Fibroblast of mammary gland (primary cell): ENCODE results near the gene F11R.
A peak's percentile ranks its signal among the peaks of the same experiment; 100 is the strongest.

ENCODE experiments used
- DNase-seq: peaks from one replicate; pipeline ENCODE4 v3.0.0-alpha.2; 2010; ENCODE audit warnings: low read depth
- H3K4me3 ChIP-seq: 2 replicates; pipeline ENCODE4 v1.5.1; 2011; ENCODE audit warnings: low read depth, mild to moderate bottlenecking, low read length, moderate library complexity; ENCODE audit not compliant: control insufficient read depth
- TF ChIP-seq, protein P1 (sequence below): conservative IDR thresholded peaks from 2 replicates; pipeline ENCODE4 v1.5.1; 2011; ENCODE audit warnings: low read depth, low read length, inconsistent platforms; ENCODE audit not compliant: control insufficient read depth, insufficient read depth

Gene F11R

GRCh38 chr1:161061419-161061818 is 40.5 kb upstream of the F11R start:
- DNase-seq: no peak
- no peak overlapping the region for H3K4me3 ChIP-seq
- TF ChIP-seq, protein P1, sequence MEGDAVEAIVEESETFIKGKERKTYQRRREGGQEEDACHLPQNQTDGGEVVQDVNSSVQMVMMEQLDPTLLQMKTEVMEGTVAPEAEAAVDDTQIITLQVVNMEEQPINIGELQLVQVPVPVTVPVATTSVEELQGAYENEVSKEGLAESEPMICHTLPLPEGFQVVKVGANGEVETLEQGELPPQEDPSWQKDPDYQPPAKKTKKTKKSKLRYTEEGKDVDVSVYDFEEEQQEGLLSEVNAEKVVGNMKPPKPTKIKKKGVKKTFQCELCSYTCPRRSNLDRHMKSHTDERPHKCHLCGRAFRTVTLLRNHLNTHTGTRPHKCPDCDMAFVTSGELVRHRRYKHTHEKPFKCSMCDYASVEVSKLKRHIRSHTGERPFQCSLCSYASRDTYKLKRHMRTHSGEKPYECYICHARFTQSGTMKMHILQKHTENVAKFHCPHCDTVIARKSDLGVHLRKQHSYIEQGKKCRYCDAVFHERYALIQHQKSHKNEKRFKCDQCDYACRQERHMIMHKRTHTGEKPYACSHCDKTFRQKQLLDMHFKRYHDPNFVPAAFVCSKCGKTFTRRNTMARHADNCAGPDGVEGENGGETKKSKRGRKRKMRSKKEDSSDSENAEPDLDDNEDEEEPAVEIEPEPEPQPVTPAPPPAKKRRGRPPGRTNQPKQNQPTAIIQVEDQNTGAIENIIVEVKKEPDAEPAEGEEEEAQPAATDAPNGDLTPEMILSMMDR: no peak

- TF ChIP-seq, protein P1: no peak
- DNase-seq: no peak
- H3K4me3 ChIP-seq: no peak overlapping the region
Measured at GRCh38 chr1:161059293-161059692, 38.3 kb upstream of the F11R start.

DNA sequence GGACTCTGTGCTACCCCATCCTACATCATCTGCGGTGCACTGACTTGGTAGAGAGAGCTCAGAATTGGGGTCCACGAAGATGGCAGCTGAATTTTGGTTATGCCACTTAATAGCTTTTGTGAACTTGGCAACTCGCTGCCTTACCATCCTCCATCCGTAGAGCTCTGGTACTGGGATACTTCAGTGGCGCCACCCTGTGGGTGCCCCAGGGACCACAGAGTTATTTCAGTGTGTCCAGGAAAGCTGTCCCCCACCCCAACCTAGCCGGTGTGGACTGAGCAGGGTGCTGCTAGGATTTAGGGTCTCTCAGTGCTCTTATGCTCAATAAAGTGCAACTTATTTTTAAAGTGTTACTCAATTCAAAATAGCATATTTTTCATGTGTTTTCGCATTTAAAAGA is 33.9 kb upstream of the F11R start:
- TF ChIP-seq, protein P1: peak; percentile 12
- DNase-seq: no peak
- H3K4me3 ChIP-seq: no peak overlapping the region

DNA sequence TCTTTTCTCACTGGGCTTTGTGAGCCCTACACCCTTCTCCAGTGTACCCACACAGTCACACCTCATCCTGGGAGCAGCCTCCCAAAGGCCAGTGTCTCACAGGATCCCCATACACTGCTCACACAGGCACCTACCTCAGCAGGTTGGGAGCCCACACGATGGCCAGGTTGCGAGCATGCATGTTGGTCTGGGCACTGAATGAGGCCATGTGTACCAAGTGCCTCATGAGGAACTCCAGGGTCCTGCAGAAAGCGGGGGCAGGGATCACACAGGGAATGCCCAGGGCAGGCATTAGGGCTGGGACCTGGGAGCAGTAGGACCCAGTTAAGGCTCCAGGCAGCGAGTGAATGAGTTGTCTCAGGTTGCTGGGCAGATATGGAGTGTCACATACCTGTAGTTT is 33.3 kb upstream of the F11R start:
- no peak overlapping the region for H3K4me3 ChIP-seq
- DNase-seq: no peak
- TF ChIP-seq, protein P1: no peak

GRCh38 chr1:161052899-161053298 is 31.9 kb upstream of the F11R start:
- TF ChIP-seq, protein P1: no peak
- H3K4me3 ChIP-seq: no peak overlapping the region
- DNase-seq: peak; percentile 54

GRCh38 chr1:161051219-161051618 is 30.3 kb upstream of the F11R start:
- DNase-seq: no peak
- TF ChIP-seq, protein P1: no peak
- no peak overlapping the region for H3K4me3 ChIP-seq
